Memory B cell (primary cell): ENCODE results near the gene ALOX12B.
"Not testable (repeated sequence)": the region's sequence is repeated elsewhere in the genome, so short reads cannot be mapped to it uniquely, and the experiment has no call there.

Experiments used
- ATAC-seq: fragments of 150-1000 bp; cut with Tn5 transposase; 2 replicates; pipeline ENCODE4 v1.10.0; 2021; ENCODE audit warnings: low read depth, mild to moderate bottlenecking, moderate library complexity
- DNase-seq, 2 donors: peaks; one replicate each; pipeline ENCODE4 v3.0.0; 2022; ENCODE audit warnings: low spot score in 2 of 2
- H3K27ac Mint-ChIP-seq: one replicate; pipeline ENCODE4 v1.8.0; 2022; ENCODE audit warnings: mild to moderate bottlenecking, moderate library complexity, mixed read lengths
- H3K27me3 Mint-ChIP-seq: one replicate; pipeline ENCODE4 v1.8.0; 2022; ENCODE audit warnings: mixed read lengths
- H3K36me3 Mint-ChIP-seq: one replicate; pipeline ENCODE4 v1.8.0; 2022; ENCODE audit warnings: mild to moderate bottlenecking, mixed read lengths
- H3K4me1 Mint-ChIP-seq: one replicate; pipeline ENCODE4 v1.8.0; 2022; ENCODE audit warnings: mixed read lengths
- H3K4me3 Mint-ChIP-seq: one replicate; pipeline ENCODE4 v1.8.0; 2022; ENCODE audit warnings: mild to moderate bottlenecking, moderate library complexity, mixed read lengths
- H3K9me3 Mint-ChIP-seq: one replicate; pipeline ENCODE4 v1.8.0; 2022; ENCODE audit warnings: mixed read lengths

The ALOX12B gene

GRCh38 chr17:8044819-8045810 lies 42.4 kb downstream of the ALOX12B start:
- no peaks in the 10 kb centered on the region for H3K9me3 Mint-ChIP-seq
- no peak overlapping the region for H3K4me3 Mint-ChIP-seq
- no peak for ATAC-seq
- peaks cover 13% of the 10 kb centered on the region for H3K27me3 Mint-ChIP-seq
- H3K36me3 Mint-ChIP-seq, result no peaks in the 10 kb centered on the region
- H3K4me1 Mint-ChIP-seq, result no peaks in the 10 kb centered on the region
- no peak overlapping the region for H3K27ac Mint-ChIP-seq
- DNase-seq, result no peak

- Mint-ChIP-seq H3K4me3 (no peak overlapping the region), H3K27ac (no peak overlapping the region), H3K27me3 (peaks cover 25% of the 10 kb centered on the region), H3K36me3 (no peaks in the 10 kb centered on the region), H3K9me3 (peaks cover 2% of the 10 kb centered on the region), H3K4me1 (peaks cover 8% of the 10 kb centered on the region)
- no peak for ATAC-seq
- DNase-seq, result no peak
Observed at GRCh38 chr17:8041979-8042378, 45.5 kb downstream of the ALOX12B start.

GRCh38 chr17:8041249-8041928 lies 46.1 kb downstream of the ALOX12B start:
- Mint-ChIP-seq H3K9me3 (peaks cover 2% of the 10 kb centered on the region), H3K4me3 (no peak overlapping the region), H3K27me3 (peaks cover 25% of the 10 kb centered on the region), H3K4me1 (peaks cover 8% of the 10 kb centered on the region), H3K36me3 (no peaks in the 10 kb centered on the region), H3K27ac (no peak overlapping the region)
- no peak for DNase-seq
- peak; percentile 26 for ATAC-seq

- Mint-ChIP-seq H3K36me3 (no peaks in the 10 kb centered on the region), H3K27me3 (peaks cover 25% of the 10 kb centered on the region), H3K4me1 (peaks cover 8% of the 10 kb centered on the region), H3K4me3 (no peak overlapping the region), H3K27ac (no peak overlapping the region), H3K9me3 (peaks cover 2% of the 10 kb centered on the region)
- DNase-seq, result no peak
- no peak for ATAC-seq
Observed at GRCh38 chr17:8039611-8040168, 47.8 kb downstream of the ALOX12B start.

- Mint-ChIP-seq H3K27ac (no peak within 1 kb of the TSS), H3K4me3 (no peak within 1 kb of the TSS), H3K27me3 (peaks cover 24% of the 10 kb centered on the region), H3K4me1 (peaks cover 8% of the 10 kb centered on the region), H3K9me3 (peaks cover 2% of the 10 kb centered on the region), H3K36me3 (no peaks in the 10 kb centered on the region)
- no peak for DNase-seq
- ATAC-seq, result peak; percentile 32
Observed at GRCh38 chr17:8038954-8039610, 48.4 kb downstream of the ALOX12B start, which contains the start of gene ALOX15B. TSS of gene ALOX15B (plus strand) at chr17:8039059. CDS start at chr17:8039156, 97 bp downstream.

GRCh38 chr17:8032442-8032841 lies 55.1 kb downstream of the ALOX12B start:
- H3K36me3 Mint-ChIP-seq, result no peaks in the 10 kb centered on the region
- no peaks in the 10 kb centered on the region for H3K4me1 Mint-ChIP-seq
- H3K9me3 Mint-ChIP-seq, result peaks cover 2% of the 10 kb centered on the region
- H3K27ac Mint-ChIP-seq, result no peak overlapping the region
- DNase-seq (no peak), ATAC-seq (no peak)
- H3K4me3 Mint-ChIP-seq, result no peak overlapping the region
- peaks cover 22% of the 10 kb centered on the region for H3K27me3 Mint-ChIP-seq

- H3K4me1 Mint-ChIP-seq, result no peaks in the 10 kb centered on the region
- ATAC-seq (no peak), DNase-seq (no peak)
- no peaks in the 10 kb centered on the region for H3K9me3 Mint-ChIP-seq
- H3K27ac Mint-ChIP-seq, result no peak overlapping the region
- no peaks in the 10 kb centered on the region for H3K36me3 Mint-ChIP-seq
- H3K27me3 Mint-ChIP-seq, result peaks cover 25% of the 10 kb centered on the region
- no peak overlapping the region for H3K4me3 Mint-ChIP-seq
Observed at GRCh38 chr17:8031950-8032349, 55.6 kb downstream of the ALOX12B start.

GRCh38 chr17:8031261-8031661 lies 56.3 kb downstream of the ALOX12B start:
- no peak for DNase-seq
- no peak overlapping the region for H3K27ac Mint-ChIP-seq
- no peak overlapping the region for H3K4me3 Mint-ChIP-seq
- H3K36me3 Mint-ChIP-seq, result no peaks in the 10 kb centered on the region
- H3K9me3 Mint-ChIP-seq, result no peaks in the 10 kb centered on the region
- ATAC-seq, result no peak
- peaks cover 25% of the 10 kb centered on the region for H3K27me3 Mint-ChIP-seq
- H3K4me1 Mint-ChIP-seq, result no peaks in the 10 kb centered on the region

- H3K4me1 Mint-ChIP-seq, result no peaks in the 10 kb centered on the region
- H3K36me3 Mint-ChIP-seq, result no peaks in the 10 kb centered on the region
- no peak for ATAC-seq
- H3K27me3 Mint-ChIP-seq, result peaks cover 30% of the 10 kb centered on the region
- H3K9me3 Mint-ChIP-seq, result no peaks in the 10 kb centered on the region
- DNase-seq, result no peak
- no peak overlapping the region for H3K4me3 Mint-ChIP-seq
- H3K27ac Mint-ChIP-seq, result no peak overlapping the region
Observed at GRCh38 chr17:8029121-8029520, 58.4 kb downstream of the ALOX12B start.

- H3K27me3 Mint-ChIP-seq, result peaks cover 28% of the 10 kb centered on the region
- ATAC-seq, result no peak
Observed at GRCh38 chr17:8025176-8025911, 62.2 kb downstream of the ALOX12B start.

GRCh38 chr17:8024161-8024560 lies 63.4 kb downstream of the ALOX12B start:
- H3K9me3 Mint-ChIP-seq, DNase-seq, H3K36me3 Mint-ChIP-seq, H3K4me3 Mint-ChIP-seq, H3K27ac Mint-ChIP-seq, H3K4me1 Mint-ChIP-seq, ATAC-seq: not testable (repeated sequence)
- H3K27me3 Mint-ChIP-seq, result peaks cover 30% of the 10 kb centered on the region

More at GRCh38 chr17:8025176-8025911, 62.2 kb downstream of the ALOX12B start:
- H3K4me3 Mint-ChIP-seq, result no peak overlapping the region
- no peak for DNase-seq
- H3K9me3 Mint-ChIP-seq, result no peaks in the 10 kb centered on the region
- H3K36me3 Mint-ChIP-seq, result no peaks in the 10 kb centered on the region
- no peak overlapping the region for H3K27ac Mint-ChIP-seq
- H3K4me1 Mint-ChIP-seq, result no peaks in the 10 kb centered on the region
